Panc1 (cell line): ENCODE results near the gene IL18. TPM values are rescaled to one million over a fixed set of nuclear protein-coding genes. Genes with fewer than 3 reads are reported as not detected.

Experiments used
- ATAC-seq: fragments of 200-7000 bp; cut with Tn5 transposase; 2 replicates; pipeline ENCODE4 v1.9.1; 2020; ENCODE audit warnings: mild to moderate bottlenecking, moderate library complexity
- BruUV-seq: library from RNA; stranded (reverse); fragments of 400-500 nt; replicated peaks from 2 replicates; lab custom pipeline; 2021; lab: Mats Ljungman, UMichigan
- CTCF ChIA-PET: fragments of 300-600 bp; sonication (Branson Sonifier 250); formaldehyde crosslinking; loops from one replicate; lab custom pipeline; 2022; ENCODE audit warnings: antibody characterized with exemption; lab: Charles Lee
- POLR2A ChIA-PET: fragments of 300-600 bp; sonication (Branson Sonifier 250); formaldehyde crosslinking; loops from one replicate; lab custom pipeline; 2022; ENCODE audit warnings: antibody characterized with exemption; lab: Charles Lee
- DNase-seq: peaks from one replicate; pipeline ENCODE4 v3.0.0-alpha.2; 2010; ENCODE audit warnings: low read depth, low spot score
- H3K27ac ChIP-seq: 2 replicates; pipeline ENCODE4 v1.5.1; 2011; ENCODE audit warnings: mild to moderate bottlenecking, low read length, inconsistent platforms
- H3K27me3 ChIP-seq: fragments of 200-500 bp; sonication (Bioruptor generic); 2 replicates; pipeline ENCODE4 v1.6.0; 2014; ENCODE audit warnings: low read length, inconsistent platforms; ENCODE audit not compliant: control insufficient read depth, insufficient read depth
- H3K36me3 ChIP-seq: fragments of 200-500 bp; sonication (Bioruptor generic); 2 replicates; pipeline ENCODE4 v1.5.1; 2014; ENCODE audit warnings: inconsistent platforms, mild to moderate bottlenecking, low read length, moderate library complexity; ENCODE audit not compliant: control insufficient read depth, insufficient read depth
- H3K4me1 ChIP-seq: 2 replicates; pipeline ENCODE4 v1.5.1; 2011; ENCODE audit warnings: inconsistent platforms, mild to moderate bottlenecking, low read length, moderate library complexity; ENCODE audit not compliant: control insufficient read depth, insufficient read depth
- H3K4me3 ChIP-seq, 2 experiments: 2 replicates each; pipeline ENCODE4 v1.5.1; 2011 to 2012; ENCODE audit warnings: low read depth in 2 of 2, low read length in 2 of 2, mild to moderate bottlenecking in 2 of 2, inconsistent platforms in 1 of 2, moderate library complexity in 1 of 2
- H3K9me3 ChIP-seq: fragments of 200-500 bp; sonication (Bioruptor generic); 2 replicates; pipeline ENCODE4 v1.5.1; 2014; ENCODE audit warnings: low read depth, mild to moderate bottlenecking, inconsistent platforms, low read length, moderate library complexity; ENCODE audit not compliant: control insufficient read depth, insufficient read depth
- CTCF ChIP-seq: fragments of 450-650 bp; IDR thresholded peaks from 2 replicates; pipeline ENCODE4 v1.5.1; 2017; ENCODE audit warnings: mild to moderate bottlenecking
- POLR2AphosphoS5 ChIP-seq: IDR thresholded peaks from 2 replicates; pipeline ENCODE4 v1.6.1; 2012; ENCODE audit warnings: mild to moderate bottlenecking, low read depth, low read length, moderate library complexity
- SIN3A ChIP-seq: IDR thresholded peaks from 2 replicates; pipeline ENCODE4 v1.6.1; 2012; ENCODE audit warnings: low read depth, mild to moderate bottlenecking, low read length, moderate library complexity, borderline replicate concordance; ENCODE audit not compliant: insufficient read depth
- TCF7L2 ChIP-seq: IDR thresholded peaks from 2 replicates; pipeline ENCODE4 v1.6.1; 2011; ENCODE audit warnings: mild to moderate bottlenecking, low read depth, low read length, inconsistent platforms
- in situ Hi-C: cut with HindIII; loops from 2 replicates; pipeline ENCODE4 v1.10.0; 2016; ENCODE audit warnings: low sequenced_read_pairs, low pct_unique_long_range_greater_than_20kb
- intact Hi-C: fragments of 100-400 bp; cut with micrococcal nuclease; formaldehyde crosslinking; loops from one replicate; pipeline ENCODE4 v1.10.0; 2022; ENCODE audit not compliant: unreplicated experiment
- total RNA-seq: library from RNA; stranded (reverse); gene quantifications from one replicate; pipeline ENCODE4 v1.2.1, GENCODE V29; 2021; ENCODE audit not compliant: unreplicated experiment
- TF ChIP-seq, protein P1 (sequence below), 2 experiments: IDR thresholded peaks; 2 replicates each; pipeline ENCODE4 v1.6.1; 2011 to 2012; ENCODE audit warnings: low read depth in 2 of 2, control low read depth in 1 of 2, low read length in 1 of 2, mild to moderate bottlenecking in 1 of 2, moderate library complexity in 1 of 2; ENCODE audit not compliant: insufficient read depth in 1 of 2

Gene IL18
- total RNA-seq, 1 experiment from 2014 or later = 22.5 TPM

- no peak overlapping the region for H3K4me3 ChIP-seq
- in situ Hi-C loops (no loop called here), intact Hi-C loops (no loop called here)
- no TSS peak for BruUV-seq
- ChIA-PET POLR2A (no interaction called here), CTCF (no interaction called here)
- no peak for ATAC-seq
- no peak overlapping the region for H3K27ac ChIP-seq
- H3K9me3 ChIP-seq = no peaks in the 10 kb centered on the region
- no peak for DNase-seq
- H3K4me1 ChIP-seq = peaks cover 11% of the 10 kb centered on the region
- TF ChIP-seq SIN3A = no peak
- TF ChIP-seq CTCF = no peak
- TF ChIP-seq, protein P1, sequence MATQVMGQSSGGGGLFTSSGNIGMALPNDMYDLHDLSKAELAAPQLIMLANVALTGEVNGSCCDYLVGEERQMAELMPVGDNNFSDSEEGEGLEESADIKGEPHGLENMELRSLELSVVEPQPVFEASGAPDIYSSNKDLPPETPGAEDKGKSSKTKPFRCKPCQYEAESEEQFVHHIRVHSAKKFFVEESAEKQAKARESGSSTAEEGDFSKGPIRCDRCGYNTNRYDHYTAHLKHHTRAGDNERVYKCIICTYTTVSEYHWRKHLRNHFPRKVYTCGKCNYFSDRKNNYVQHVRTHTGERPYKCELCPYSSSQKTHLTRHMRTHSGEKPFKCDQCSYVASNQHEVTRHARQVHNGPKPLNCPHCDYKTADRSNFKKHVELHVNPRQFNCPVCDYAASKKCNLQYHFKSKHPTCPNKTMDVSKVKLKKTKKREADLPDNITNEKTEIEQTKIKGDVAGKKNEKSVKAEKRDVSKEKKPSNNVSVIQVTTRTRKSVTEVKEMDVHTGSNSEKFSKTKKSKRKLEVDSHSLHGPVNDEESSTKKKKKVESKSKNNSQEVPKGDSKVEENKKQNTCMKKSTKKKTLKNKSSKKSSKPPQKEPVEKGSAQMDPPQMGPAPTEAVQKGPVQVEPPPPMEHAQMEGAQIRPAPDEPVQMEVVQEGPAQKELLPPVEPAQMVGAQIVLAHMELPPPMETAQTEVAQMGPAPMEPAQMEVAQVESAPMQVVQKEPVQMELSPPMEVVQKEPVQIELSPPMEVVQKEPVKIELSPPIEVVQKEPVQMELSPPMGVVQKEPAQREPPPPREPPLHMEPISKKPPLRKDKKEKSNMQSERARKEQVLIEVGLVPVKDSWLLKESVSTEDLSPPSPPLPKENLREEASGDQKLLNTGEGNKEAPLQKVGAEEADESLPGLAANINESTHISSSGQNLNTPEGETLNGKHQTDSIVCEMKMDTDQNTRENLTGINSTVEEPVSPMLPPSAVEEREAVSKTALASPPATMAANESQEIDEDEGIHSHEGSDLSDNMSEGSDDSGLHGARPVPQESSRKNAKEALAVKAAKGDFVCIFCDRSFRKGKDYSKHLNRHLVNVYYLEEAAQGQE (IDR thresholded peaks at IDR 0.05; ENCODE audit: insufficient read depth in 1 of 2, low read depth in 2 of 2, low read length in 1 of 2) = no peak
- no peak for TF ChIP-seq POLR2AphosphoS5
- TF ChIP-seq TCF7L2 = no peak
- no peaks in the 10 kb centered on the region for H3K36me3 ChIP-seq
- H3K27me3 ChIP-seq = no peaks in the 10 kb centered on the region
Observed at GRCh38 chr11:112179601-112180000, 15.7 kb upstream of the IL18 start.

GRCh38 chr11:112178936-112179335, 15.0 kb upstream of the IL18 start:
- no peak overlapping the region for H3K27ac ChIP-seq
- BruUV-seq = no TSS peak
- H3K4me3 ChIP-seq = no peak overlapping the region
- intact Hi-C loops (no loop called here), in situ Hi-C loops (no loop called here)
- no peak for ATAC-seq
- TF ChIP-seq TCF7L2 (no peak), CTCF (no peak), POLR2AphosphoS5 (no peak), SIN3A (no peak)
- TF ChIP-seq, protein P1 (IDR thresholded peaks at IDR 0.05; ENCODE audit: insufficient read depth in 1 of 2, low read depth in 2 of 2, low read length in 1 of 2) = no peak
- no peaks in the 10 kb centered on the region for H3K36me3 ChIP-seq
- no peaks in the 10 kb centered on the region for H3K9me3 ChIP-seq
- ChIA-PET CTCF (no interaction called here), POLR2A (no interaction called here)
- no peak for DNase-seq
- no peaks in the 10 kb centered on the region for H3K27me3 ChIP-seq
- H3K4me1 ChIP-seq = peaks cover 11% of the 10 kb centered on the region
